HUES6 (cell line): ENCODE measurements around the gene ADPRS.

Experiments
- H3K27ac ChIP-seq: 2 replicates; pipeline ENCODE4 v1.7.0; 2013; ENCODE audit warnings: low read depth, mild to moderate bottlenecking, low read length, inconsistent platforms
- H3K27me3 ChIP-seq: 2 replicates; pipeline ENCODE4 v1.6.1; 2013; ENCODE audit warnings: low read length; ENCODE audit not compliant: control insufficient read depth, insufficient read depth
- H3K36me3 ChIP-seq: 2 replicates; pipeline ENCODE4 v1.6.1; 2013; ENCODE audit warnings: low read length; ENCODE audit not compliant: control insufficient read depth, insufficient read depth
- H3K4me1 ChIP-seq: 2 replicates; pipeline ENCODE4 v1.6.1; 2013; ENCODE audit warnings: low read length; ENCODE audit not compliant: control insufficient read depth, insufficient read depth
- H3K4me3 ChIP-seq: 2 replicates; pipeline ENCODE4 v1.5.1; 2013; ENCODE audit warnings: low read depth, low read length
- H3K9ac ChIP-seq: one replicate; pipeline ENCODE4 v1.6.1; 2013; ENCODE audit warnings: mild to moderate bottlenecking, low read length
- H3K9me3 ChIP-seq: 2 replicates; pipeline ENCODE4 v1.6.1; 2013; ENCODE audit warnings: low read depth, low read length; ENCODE audit not compliant: control insufficient read depth, insufficient read depth

ADPRS gene

DNA sequence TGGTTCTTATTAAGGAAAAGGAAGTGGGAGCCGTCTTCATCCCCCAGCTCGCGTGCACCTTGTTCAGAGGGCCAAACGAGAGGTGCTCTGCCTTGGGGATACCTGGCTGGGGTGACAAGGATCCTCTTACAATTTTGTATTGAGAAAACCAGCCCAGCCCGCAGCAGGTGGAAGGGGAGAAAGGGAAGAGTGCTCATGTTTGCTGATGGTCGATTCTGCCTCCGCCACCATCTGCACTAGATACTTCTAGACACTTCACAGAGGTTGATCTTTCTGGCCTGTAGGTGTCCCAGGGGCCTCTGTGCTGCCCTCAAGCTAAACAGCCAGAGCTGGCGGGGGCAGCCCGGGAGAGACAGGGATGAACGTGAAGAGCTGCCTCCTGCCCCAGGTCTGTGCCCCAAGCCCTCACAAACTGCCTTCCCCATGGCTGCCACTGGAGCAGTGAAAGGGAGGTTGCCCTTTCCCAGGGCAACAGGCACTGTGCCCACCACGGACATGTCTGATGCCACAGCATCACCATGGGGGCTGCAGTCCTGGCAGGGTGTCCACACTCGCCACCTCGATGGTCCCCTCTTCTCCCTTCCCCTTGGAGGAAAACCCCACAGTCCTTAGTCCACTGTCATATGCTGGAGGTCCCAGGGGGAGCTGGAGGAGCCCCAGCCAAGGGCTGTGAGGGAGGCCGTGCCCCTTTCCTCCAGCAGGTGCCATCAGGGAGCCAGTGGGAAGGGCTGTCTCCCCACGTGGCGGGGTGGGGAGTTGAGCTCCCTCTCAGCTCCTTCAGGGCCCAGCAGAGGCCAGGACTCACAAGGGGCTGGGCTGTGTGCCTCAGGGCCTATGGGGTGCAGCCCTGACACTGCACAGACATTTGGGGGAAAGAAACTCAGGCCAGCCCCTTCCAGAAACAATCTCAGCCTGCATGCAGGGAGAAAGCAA, 8.1 kb downstream of the ADPRS start:
- Histone ChIP-seq H3K4me3 (no peak overlapping the region), H3K9ac (no peak overlapping the region), H3K36me3 (peaks cover 43% of the 10 kb centered on the region), H3K27me3 (no peaks in the 10 kb centered on the region), H3K4me1 (peaks cover 8% of the 10 kb centered on the region), H3K9me3 (no peaks in the 10 kb centered on the region), H3K27ac (no peak overlapping the region)

DNA sequence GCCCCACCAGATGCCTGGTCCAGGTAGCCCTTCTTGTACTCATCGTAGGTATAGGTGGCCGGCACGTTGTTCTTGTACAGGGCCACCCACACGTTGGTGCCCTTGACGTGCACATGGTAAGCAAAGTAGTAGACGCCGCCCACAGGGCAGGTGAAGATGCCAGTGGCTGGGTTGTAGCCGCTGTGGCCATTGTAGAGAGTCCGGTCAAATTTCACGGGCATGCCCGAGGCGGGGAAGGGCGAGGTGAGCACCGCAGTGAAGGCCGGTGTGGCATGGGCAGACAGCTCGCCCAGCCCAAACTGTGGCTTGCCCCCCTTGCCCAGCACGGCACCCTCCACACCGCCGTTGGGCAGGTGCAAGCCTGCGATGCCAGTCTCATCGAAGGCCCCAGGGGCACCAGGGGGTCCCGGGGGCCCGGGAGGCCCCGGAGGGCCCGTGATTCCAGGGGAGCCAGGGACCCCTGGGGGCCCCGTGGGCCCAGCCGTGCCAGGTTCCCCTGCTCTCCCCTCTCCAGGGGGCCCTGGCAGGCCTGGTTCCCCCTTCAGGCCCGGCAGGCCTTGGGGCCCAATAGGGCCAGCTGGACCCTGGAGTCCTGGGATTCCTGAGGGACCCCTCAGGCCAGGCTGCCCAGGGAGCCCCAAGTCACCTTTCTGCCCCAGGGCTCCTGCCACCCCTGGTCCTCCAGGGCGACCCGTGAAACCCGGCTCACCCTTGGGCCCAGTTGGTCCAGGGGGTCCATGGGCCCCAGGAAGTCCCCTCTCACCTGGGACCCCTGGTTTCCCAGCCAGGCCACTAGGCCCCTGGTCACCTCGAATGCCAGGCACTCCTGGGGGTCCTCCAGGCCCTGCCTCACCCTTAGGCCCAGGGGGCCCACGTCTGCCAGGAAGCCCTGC, 9.2 kb downstream of the ADPRS start:
- peaks cover 32% of the 10 kb centered on the region for H3K36me3 ChIP-seq
- no peak overlapping the region for H3K27ac ChIP-seq
- no peak overlapping the region for H3K9ac ChIP-seq
- no peak overlapping the region for H3K4me3 ChIP-seq
- H3K9me3 ChIP-seq, result no peaks in the 10 kb centered on the region
- H3K27me3 ChIP-seq, result no peaks in the 10 kb centered on the region
- H3K4me1 ChIP-seq, result peaks cover 8% of the 10 kb centered on the region

DNA sequence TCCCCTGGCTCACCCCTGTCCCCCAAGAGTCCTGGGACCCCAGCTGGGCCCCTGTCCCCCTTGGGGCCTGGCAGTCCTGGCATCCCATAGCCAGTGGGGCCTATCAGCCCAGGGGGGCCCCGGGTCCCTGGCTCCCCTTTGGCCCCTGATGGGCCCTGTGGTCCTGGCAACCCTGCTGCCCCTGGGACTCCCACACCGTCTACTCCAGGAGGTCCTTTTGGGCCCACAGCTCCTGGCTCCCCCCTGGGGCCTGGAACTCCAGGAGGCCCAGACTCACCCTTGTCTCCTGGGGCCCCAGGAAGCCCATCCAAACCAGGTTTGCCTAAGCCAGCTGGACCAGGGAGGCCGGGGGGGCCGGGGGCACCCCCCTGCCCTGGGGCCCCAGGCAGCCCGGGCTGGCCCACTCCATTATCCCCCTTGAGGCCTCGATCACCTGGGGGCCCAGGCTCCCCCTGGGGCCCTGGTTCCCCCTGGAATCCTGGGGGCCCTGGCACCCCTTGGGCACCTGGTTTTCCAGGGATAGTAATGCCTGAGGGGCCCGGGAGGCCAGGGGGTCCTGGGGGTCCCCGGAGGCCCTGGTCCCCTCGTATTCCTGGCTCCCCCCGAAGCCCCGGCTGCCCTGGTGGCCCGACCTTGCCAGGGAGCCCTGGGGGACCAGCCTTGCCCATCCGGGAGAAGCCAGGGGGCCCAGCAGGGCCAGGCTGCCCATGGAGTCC, 10.1 kb downstream of the ADPRS start:
- Histone ChIP-seq H3K27me3 (no peaks in the 10 kb centered on the region), H3K9me3 (no peaks in the 10 kb centered on the region), H3K9ac (no peak overlapping the region), H3K4me3 (no peak overlapping the region), H3K4me1 (peaks cover 8% of the 10 kb centered on the region), H3K36me3 (peaks cover 23% of the 10 kb centered on the region), H3K27ac (no peak overlapping the region)

- Histone ChIP-seq H3K36me3 (peaks cover 13% of the 10 kb centered on the region), H3K4me3 (no peak overlapping the region), H3K9me3 (no peaks in the 10 kb centered on the region), H3K27ac (no peak overlapping the region), H3K27me3 (no peaks in the 10 kb centered on the region), H3K4me1 (peaks cover 8% of the 10 kb centered on the region), H3K9ac (no peak overlapping the region)
These were observed 11.1 kb downstream of the ADPRS start for GRCh38 chr1:36099681-36100341.

- no peak overlapping the region for H3K4me3 ChIP-seq
- H3K27ac ChIP-seq, result no peak overlapping the region
- peaks cover 9% of the 10 kb centered on the region for H3K36me3 ChIP-seq
- H3K27me3 ChIP-seq, result no peaks in the 10 kb centered on the region
- no peaks in the 10 kb centered on the region for H3K9me3 ChIP-seq
- peaks cover 8% of the 10 kb centered on the region for H3K4me1 ChIP-seq
- H3K9ac ChIP-seq, result no peak overlapping the region
These were observed 11.7 kb downstream of the ADPRS start for GRCh38 chr1:36100376-36100775.

- Histone ChIP-seq H3K27me3 (no peaks in the 10 kb centered on the region), H3K9me3 (no peaks in the 10 kb centered on the region), H3K9ac (no peak overlapping the region), H3K36me3 (no peaks in the 10 kb centered on the region), H3K27ac (no peak overlapping the region), H3K4me3 (no peak overlapping the region), H3K4me1 (peaks cover 8% of the 10 kb centered on the region)
These were observed 12.9 kb downstream of the ADPRS start for GRCh38 chr1:36101546-36101945.

DNA sequence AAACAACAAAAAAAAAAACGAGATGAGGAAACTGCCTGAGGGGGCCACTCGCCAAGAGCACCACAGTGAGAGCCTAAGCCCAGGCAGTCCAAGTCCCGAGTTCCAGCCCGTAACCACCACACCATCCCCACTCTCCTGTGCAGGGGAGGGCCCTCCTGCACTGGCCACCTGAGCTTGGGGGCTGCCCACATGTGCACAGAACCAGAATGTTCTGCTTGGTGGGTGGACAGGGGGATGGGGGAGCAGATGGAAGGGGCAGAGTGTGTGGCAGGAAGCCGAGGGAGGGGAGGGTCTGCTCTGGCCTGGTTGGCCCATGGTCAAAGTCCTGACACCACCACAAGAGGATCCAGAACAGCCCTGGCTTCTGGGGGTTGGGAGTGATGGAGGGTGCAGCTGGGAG, 17.6 kb downstream of the ADPRS start:
- H3K4me3 ChIP-seq, result no peak overlapping the region
- no peak overlapping the region for H3K9ac ChIP-seq
- H3K36me3 ChIP-seq, result no peaks in the 10 kb centered on the region
- H3K9me3 ChIP-seq, result no peaks in the 10 kb centered on the region
- H3K27ac ChIP-seq, result no peak overlapping the region
- H3K4me1 ChIP-seq, result 0 out of 2 replicates have a peak, but pooled peaks cover 3% of the 10 kb centered on the region
- H3K27me3 ChIP-seq, result no peaks in the 10 kb centered on the region

DNA sequence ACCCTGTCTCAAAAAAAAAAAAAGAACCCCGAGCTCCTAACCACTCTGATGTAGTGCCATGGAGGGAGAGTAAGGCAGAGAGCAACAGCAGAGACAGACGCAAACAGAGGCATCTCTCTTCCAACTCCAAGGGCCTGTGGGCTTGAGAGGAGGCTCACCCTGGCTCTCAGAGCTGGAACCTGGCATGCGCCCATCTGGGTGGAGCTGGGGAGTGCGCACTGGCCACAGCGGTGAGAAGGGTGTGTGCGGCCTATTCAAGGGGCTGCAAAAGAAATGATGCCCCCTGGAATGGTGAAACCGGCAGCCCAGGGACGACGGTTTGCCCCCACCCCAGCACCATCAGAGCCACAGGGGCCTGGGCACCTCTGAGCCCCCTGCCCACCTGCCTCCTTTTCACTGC, 18.7 kb downstream of the ADPRS start:
- no peak overlapping the region for H3K4me3 ChIP-seq
- H3K9me3 ChIP-seq, result no peaks in the 10 kb centered on the region
- 0 out of 2 replicates have a peak, but pooled peaks cover 3% of the 10 kb centered on the region for H3K4me1 ChIP-seq
- H3K27ac ChIP-seq, result no peak overlapping the region
- no peaks in the 10 kb centered on the region for H3K36me3 ChIP-seq
- H3K9ac ChIP-seq, result no peak overlapping the region
- H3K27me3 ChIP-seq, result no peaks in the 10 kb centered on the region

- no peak overlapping the region for H3K9ac ChIP-seq
- H3K9me3 ChIP-seq, result no peaks in the 10 kb centered on the region
These were observed 19.6 kb downstream of the ADPRS start for GRCh38 chr1:36108314-36108713.

DNA sequence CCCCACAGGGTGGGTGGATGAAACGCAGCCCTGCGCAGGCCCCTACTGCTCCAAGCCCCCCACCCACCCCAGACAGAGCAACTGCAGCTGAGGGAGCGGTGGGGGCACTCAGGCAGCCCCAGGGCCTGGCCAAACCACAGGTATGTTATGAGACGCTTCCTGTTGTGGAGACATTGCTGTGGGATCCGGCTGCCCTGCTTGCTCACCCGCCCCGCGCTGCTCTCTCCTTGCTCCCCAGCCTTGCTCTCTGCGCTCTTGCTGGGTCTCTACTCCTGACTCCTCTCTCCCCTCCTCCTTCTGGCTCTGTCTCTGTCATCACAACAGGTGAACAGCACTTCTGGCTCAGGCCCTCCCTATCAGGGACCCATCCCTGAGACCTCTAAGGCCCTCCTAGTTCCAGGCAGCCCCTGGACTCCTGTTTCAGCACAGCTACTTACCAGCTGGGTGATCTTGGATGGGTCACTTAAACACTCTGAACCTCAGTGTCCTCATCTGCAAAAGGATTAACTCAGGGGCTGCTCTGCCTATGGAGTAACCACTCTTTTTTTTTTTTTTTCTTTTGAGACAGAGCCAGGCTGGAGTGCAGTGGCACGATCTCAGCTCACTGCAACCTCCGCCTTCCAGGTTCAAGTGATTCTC, 20.5 kb downstream of the ADPRS start:
- Histone ChIP-seq H3K27ac (peak overlapping the region; percentile 15; the same call in 1 of the 2 replicates), H3K4me3 (no peak overlapping the region), H3K9ac (no peak overlapping the region)

More at GRCh38 chr1:36108314-36108713, 19.6 kb downstream of the ADPRS start:
- Histone ChIP-seq H3K4me3 (no peak overlapping the region), H3K36me3 (no peaks in the 10 kb centered on the region), H3K27me3 (no peaks in the 10 kb centered on the region), H3K27ac (no peak overlapping the region), H3K4me1 (0 out of 2 replicates have a peak, but pooled peaks cover 3% of the 10 kb centered on the region)

More for the DNA sequence above, 20.5 kb downstream of the ADPRS start:
- Histone ChIP-seq H3K4me1 (peaks cover 3% of the 10 kb centered on the region; the same call in 1 of the 2 replicates), H3K9me3 (no peaks in the 10 kb centered on the region), H3K36me3 (no peaks in the 10 kb centered on the region), H3K27me3 (no peaks in the 10 kb centered on the region)
